ENCODE results near the gene GPAM.
A peak's percentile ranks its signal among the peaks of the same experiment; 100 is the strongest.
"Not testable (repeated sequence)": the region's sequence is repeated elsewhere in the genome, so short reads cannot be mapped to it uniquely, and the experiment has no call there.

The GPAM gene

DNA sequence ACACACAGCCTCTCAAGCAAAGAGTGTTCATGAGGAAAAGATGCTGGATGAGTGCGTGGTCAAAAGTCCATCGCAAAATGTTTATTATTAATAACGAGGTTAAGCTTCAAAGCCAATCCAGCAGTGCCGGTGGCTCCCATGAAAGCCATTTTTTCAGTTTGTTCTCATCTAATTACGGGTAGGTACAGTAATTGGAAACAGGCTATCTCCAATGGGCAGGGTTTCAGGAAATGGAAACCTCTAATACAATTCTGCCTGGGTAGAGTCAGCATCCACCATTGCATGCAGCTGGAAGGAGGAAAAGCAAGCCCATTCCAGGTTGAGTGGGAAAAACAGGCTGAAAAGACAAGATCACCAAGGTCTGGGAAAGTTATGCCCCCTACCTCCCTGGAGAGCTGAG, 57.4 kb downstream of the GPAM start:
- DNase-seq = no peak

GRCh38 chr10:112124866-112125265, 58.7 kb downstream of the GPAM start:
- DNase-seq = no peak

GRCh38 chr10:112122827-112123226, 60.7 kb downstream of the GPAM start:
- DNase-seq = no peak

GRCh38 chr10:112120491-112120890, 63.1 kb downstream of the GPAM start:
- DNase-seq = no peak

DNA sequence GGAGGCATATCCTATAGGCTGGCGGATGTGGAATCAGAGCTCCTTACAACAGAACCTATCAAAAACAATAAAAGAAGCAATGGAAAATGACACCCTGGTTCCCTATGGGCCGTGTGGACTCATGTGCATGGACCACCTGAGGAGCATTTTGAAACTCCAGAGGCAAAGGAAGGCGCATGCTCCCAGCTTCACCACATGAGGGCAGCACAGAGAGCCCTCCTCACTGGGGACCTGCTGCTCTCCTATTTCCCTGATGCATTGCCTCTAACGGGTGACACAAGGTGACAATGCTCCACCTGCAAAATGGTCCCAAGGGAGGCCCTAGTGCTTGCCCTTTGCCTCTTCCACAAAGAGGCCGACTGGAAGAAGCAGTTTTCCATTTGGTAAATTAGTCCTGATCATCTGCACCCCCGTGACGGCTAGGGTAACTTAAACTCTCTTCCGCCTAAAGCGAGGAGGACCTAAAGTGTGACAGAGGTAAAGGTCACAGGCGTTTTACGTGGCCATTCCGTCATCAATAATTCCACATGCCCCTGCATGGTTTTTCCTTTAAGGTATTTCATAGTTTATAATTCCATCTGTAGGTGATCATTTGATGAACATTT, 67.7 kb downstream of the GPAM start:
- peak; percentile 6 for DNase-seq

DNA sequence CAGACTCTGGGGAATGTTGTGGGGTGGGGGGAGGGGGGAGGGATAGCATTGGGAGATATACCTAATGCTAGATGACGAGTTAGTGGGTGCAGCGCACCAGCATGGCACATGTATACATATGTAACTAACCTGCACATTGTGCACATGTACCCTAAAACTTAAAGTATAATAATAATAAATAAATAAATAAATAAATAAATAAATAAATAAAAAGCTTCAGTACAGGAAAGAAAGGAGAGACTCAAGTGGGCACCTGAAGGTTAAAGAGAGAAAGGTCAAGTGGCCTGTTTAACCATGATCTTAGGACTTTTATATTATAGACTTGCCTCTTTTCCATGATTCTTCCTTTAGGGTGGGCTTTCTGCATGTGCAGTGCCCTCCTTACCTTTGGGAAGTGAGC, 73.8 kb downstream of the GPAM start:
- DNase-seq = not testable (repeated sequence)

All from kidney glomerular epithelial cell (primary cell).